ENCODE data around the gene CREBL2. TPM values are rescaled to one million over a fixed set of nuclear protein-coding genes. Genes with fewer than 3 reads are reported as not detected.
A peak's percentile ranks its signal among the peaks of the same experiment; 100 is the strongest.

CREBL2 gene
- total RNA-seq, 1 donor from 2014 or later: 42.8 TPM

DNA sequence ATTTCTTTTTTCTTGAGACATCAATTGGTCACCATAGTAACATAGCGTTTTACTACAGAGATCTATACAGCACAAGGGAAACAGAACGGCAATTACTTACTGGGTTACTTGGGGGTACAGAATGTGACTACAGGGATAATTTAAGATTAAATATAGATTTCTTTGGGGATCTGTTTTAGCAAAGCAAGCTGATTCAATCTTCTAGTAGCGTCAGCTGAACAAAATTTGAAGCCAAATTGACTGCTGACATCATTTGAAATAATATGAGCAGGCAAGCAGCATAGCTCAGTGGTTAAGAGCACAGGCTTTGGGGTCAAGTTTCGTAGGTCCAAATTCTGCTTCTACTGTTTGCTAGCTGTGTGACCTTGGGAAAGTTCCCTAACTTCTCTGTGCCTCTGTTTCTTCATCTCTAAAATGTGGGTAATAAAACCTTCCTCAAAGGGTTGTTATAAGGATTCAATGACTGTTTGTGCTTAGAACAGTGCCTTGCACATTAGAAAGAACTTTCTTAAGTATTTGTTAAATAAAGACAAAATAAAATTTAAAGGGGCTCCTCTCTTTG lies 71.5 kb downstream of the CREBL2 start:
- no peak for DNase-seq
- Histone ChIP-seq H3K27me3 (no peaks in the 10 kb centered on the region), H3K4me1 (no peaks in the 10 kb centered on the region), H3K4me3 (no peak overlapping the region), H3K36me3 (no peaks in the 10 kb centered on the region), H3K9me3 (no peaks in the 10 kb centered on the region), H3K27ac (no peak overlapping the region)
- ATAC-seq: no peak
- TF ChIP-seq, protein P1, sequence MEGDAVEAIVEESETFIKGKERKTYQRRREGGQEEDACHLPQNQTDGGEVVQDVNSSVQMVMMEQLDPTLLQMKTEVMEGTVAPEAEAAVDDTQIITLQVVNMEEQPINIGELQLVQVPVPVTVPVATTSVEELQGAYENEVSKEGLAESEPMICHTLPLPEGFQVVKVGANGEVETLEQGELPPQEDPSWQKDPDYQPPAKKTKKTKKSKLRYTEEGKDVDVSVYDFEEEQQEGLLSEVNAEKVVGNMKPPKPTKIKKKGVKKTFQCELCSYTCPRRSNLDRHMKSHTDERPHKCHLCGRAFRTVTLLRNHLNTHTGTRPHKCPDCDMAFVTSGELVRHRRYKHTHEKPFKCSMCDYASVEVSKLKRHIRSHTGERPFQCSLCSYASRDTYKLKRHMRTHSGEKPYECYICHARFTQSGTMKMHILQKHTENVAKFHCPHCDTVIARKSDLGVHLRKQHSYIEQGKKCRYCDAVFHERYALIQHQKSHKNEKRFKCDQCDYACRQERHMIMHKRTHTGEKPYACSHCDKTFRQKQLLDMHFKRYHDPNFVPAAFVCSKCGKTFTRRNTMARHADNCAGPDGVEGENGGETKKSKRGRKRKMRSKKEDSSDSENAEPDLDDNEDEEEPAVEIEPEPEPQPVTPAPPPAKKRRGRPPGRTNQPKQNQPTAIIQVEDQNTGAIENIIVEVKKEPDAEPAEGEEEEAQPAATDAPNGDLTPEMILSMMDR (IDR thresholded peaks at IDR 0.05): no peak
- intact Hi-C loops (cut with DNase I): no loop called here

DNA sequence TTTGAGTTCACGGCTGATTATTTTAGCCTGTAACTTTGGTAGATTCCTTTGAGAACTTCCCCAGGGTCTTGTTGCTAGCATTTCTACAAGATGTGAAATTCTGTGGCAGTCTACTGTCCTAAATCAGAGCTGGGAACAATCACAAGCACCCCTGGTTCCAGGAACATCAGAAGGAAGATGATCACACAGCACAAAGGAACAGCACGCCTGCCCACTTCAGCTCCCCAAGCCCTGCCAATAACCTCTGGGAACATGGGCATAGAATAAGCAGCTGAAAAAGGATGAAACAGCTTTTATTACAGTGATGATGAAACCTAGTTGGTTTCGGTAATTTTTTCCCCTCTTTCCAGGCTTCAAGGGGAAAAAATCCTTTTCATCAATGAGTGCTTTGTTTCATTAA lies 72.0 kb downstream of the CREBL2 start:
- Histone ChIP-seq H3K4me1 (no peaks in the 10 kb centered on the region), H3K36me3 (no peaks in the 10 kb centered on the region), H3K27ac (no peak overlapping the region), H3K9me3 (no peaks in the 10 kb centered on the region), H3K27me3 (no peaks in the 10 kb centered on the region), H3K4me3 (no peak overlapping the region)
- ATAC-seq (no peak), DNase-seq (no peak)
- TF ChIP-seq, protein P1 (IDR thresholded peaks at IDR 0.05): no peak
- intact Hi-C loops (cut with DNase I): no loop called here

DNA sequence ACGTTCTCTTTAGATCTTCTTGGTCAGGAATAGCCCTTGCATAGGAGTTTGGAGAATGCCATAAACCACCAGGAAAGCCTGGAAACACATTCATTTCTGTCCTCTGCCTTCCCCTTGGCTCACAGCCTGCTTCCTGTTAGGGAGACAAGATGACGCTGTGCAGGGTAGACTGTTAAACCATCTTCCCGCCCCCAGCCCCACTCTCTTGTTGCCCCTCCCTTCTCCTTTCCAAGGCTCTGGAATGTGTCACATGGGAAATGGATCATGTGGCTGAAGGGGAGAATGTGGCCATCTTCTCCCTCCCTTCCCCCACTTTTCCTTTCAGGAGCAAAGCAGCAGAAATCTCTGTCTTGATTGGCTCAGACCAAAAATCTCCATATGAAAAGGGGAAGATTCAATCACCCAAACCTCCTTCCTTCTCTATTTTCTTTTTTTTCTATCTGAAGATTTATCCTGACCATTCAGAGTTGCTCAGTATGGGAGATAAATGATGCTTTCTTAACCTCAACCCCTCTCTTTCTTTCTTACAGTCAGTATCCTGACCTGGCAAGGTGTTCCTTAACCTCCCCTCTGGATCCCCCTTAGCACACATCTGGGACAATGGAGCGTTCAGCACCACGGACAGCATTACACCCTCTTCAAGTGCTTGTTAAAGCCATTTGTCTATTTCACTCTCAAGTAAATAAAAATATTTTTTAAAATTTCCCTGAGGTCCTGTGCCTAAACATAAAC lies 72.9 kb downstream of the CREBL2 start:
- TF ChIP-seq, protein P1 (IDR thresholded peaks at IDR 0.05): no peak
- H3K4me1 ChIP-seq: no peaks in the 10 kb centered on the region
- H3K4me3 ChIP-seq: no peak overlapping the region
- no peaks in the 10 kb centered on the region for H3K9me3 ChIP-seq
- ATAC-seq (peak; percentile 39), DNase-seq (no peak)
- intact Hi-C loops (cut with DNase I): no loop called here
- H3K27ac ChIP-seq: no peak overlapping the region
- no peaks in the 10 kb centered on the region for H3K27me3 ChIP-seq
- H3K36me3 ChIP-seq: no peaks in the 10 kb centered on the region

DNA sequence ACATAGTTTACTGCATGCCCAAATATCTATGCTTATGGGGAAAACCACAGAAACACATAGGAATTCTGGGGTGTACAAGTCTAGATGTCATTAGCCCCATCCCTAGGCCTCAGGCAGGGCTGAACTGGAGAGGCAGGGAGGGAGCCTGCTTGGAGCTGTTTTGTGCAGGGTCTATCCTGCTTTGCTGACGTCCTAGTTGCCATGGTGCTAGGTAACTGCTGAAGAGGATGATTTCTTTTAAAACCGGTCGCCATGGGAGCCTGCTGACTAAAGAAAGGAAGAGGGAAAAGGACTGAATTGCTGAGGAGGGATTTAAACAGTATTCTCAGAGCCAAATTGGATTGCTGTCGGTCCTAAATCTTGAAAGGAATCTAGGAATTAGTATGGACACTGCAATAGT lies 73.6 kb downstream of the CREBL2 start:
- ATAC-seq (no peak), DNase-seq (no peak)
- TF ChIP-seq, protein P1 (IDR thresholded peaks at IDR 0.05): no peak
- Histone ChIP-seq H3K9me3 (no peaks in the 10 kb centered on the region), H3K27me3 (no peaks in the 10 kb centered on the region), H3K4me3 (no peak overlapping the region), H3K36me3 (no peaks in the 10 kb centered on the region), H3K4me1 (no peaks in the 10 kb centered on the region), H3K27ac (no peak overlapping the region)
- intact Hi-C loops (cut with DNase I): no loop called here

DNA sequence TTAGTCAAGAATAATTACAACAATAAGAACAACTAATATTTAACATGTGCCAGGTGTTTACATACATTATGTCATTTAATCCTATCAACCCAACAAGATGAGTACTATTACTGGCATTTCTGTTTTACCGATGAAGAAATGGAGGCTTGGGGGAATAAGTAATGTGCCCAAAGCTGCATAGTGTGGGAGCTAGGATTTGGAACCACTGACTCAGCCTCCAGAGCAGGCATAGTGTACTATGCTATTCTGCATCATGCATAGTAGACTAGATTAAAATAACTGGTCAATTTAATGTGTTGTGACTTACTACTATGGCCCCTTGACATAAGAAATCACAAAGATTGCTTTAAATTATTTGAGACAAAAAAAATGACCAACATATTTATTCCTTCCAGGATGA lies 74.8 kb downstream of the CREBL2 start:
- intact Hi-C loops (cut with DNase I): no loop called here
- H3K27me3 ChIP-seq: no peaks in the 10 kb centered on the region
- H3K27ac ChIP-seq: no peak overlapping the region
- no peak for ATAC-seq
- H3K4me3 ChIP-seq: no peak overlapping the region
- H3K36me3 ChIP-seq: no peaks in the 10 kb centered on the region
- TF ChIP-seq, protein P1 (IDR thresholded peaks at IDR 0.05): no peak
- H3K4me1 ChIP-seq: no peaks in the 10 kb centered on the region
- H3K9me3 ChIP-seq: no peaks in the 10 kb centered on the region
- DNase-seq: no peak
